ENCODE measurements around the gene KRTAP1-1. TPM values are rescaled to one million over a fixed set of nuclear protein-coding genes. Genes with fewer than 3 reads are reported as not detected.
"Not testable (repeated sequence)": the region's sequence is repeated elsewhere in the genome, so short reads cannot be mapped to it uniquely, and the experiment has no call there.

KRTAP1-1 gene
- polyA plus RNA-seq (2013, experiment 1 of 2): not detected
- not detected for polyA plus RNA-seq (2013, experiment 2 of 2)

GRCh38 chr17:41040783-41041571 is at the start of gene KRTAP1-1:
KRTAP1-1 (minus strand) TSS chr17:41041450; CDS start chr17:41041397, 53 bp downstream.
- H3K9ac ChIP-seq (ENCODE audit: low read depth, low read length); H3K9me3 ChIP-seq (ENCODE audit: insufficient read depth, low read depth, low read length); H3K27ac ChIP-seq (ENCODE audit: low read depth, low read length); H3K27me3 ChIP-seq (ENCODE audit: insufficient read depth, low read length); H3K36me3 ChIP-seq (ENCODE audit: insufficient read depth, low read length); H3K4me3 ChIP-seq (ENCODE audit: low read length): not testable (repeated sequence)
- peaks cover 23% of the 10 kb centered on the region for H3K4me1 ChIP-seq (ENCODE audit: insufficient read depth, low read length)
- WGBS: 92% methylated on average over 11 of the region's 14 CpGs

- WGBS: 79% methylated on average over 3 of the region's 4 CpGs
- not testable (repeated sequence) for H3K9ac ChIP-seq (ENCODE audit: low read depth, low read length); H3K4me1 ChIP-seq (ENCODE audit: insufficient read depth, low read length); H3K36me3 ChIP-seq (ENCODE audit: insufficient read depth, low read length); H3K4me3 ChIP-seq (ENCODE audit: low read length); H3K27me3 ChIP-seq (ENCODE audit: insufficient read depth, low read length); H3K27ac ChIP-seq (ENCODE audit: low read depth, low read length)
- peaks cover 22% of the 10 kb centered on the region; the same call in 1 of the 2 replicates for H3K9me3 ChIP-seq (ENCODE audit: insufficient read depth, low read depth, low read length)
Observed at GRCh38 chr17:41088760-41089352, 47.6 kb upstream of the KRTAP1-1 start.

GRCh38 chr17:41084100-41084856 is 43.0 kb upstream of the KRTAP1-1 start, which contains the start of gene KRTAP4-7:
KRTAP4-7 (plus strand) TSS chr17:41084150; CDS start chr17:41084207, 57 bp downstream.
- H3K9me3 ChIP-seq (ENCODE audit: insufficient read depth, low read depth, low read length); H3K4me3 ChIP-seq (ENCODE audit: low read length); H3K9ac ChIP-seq (ENCODE audit: low read depth, low read length); H3K36me3 ChIP-seq (ENCODE audit: insufficient read depth, low read length); H3K4me1 ChIP-seq (ENCODE audit: insufficient read depth, low read length); H3K27me3 ChIP-seq (ENCODE audit: insufficient read depth, low read length); H3K27ac ChIP-seq (ENCODE audit: low read depth, low read length): not testable (repeated sequence)
- 91% methylated on average over 13 of the region's 14 CpGs for WGBS

DNA sequence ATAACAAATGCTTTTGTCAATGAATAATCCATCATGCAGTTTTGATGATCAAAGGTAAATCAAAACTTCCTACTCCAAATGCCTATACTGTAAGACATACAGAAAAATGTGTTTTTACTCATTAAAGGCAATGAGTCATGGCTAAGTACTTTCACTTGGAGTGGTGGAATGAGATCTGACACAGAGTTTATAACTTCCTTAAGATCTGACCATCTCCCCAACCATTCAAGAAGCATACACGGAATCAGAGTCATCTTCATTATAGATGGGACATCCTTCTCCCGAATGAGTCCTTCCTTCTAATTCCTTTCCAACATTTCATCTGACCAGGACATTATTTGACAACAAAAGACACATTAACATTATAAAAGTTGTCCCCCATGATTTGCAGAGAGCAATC is 42.2 kb upstream of the KRTAP1-1 start:
- 80% methylated on average over 2 of the region's 2 CpGs for WGBS
- not testable (repeated sequence) for H3K9me3 ChIP-seq (ENCODE audit: insufficient read depth, low read depth, low read length); H3K27ac ChIP-seq (ENCODE audit: low read depth, low read length); H3K36me3 ChIP-seq (ENCODE audit: insufficient read depth, low read length); H3K9ac ChIP-seq (ENCODE audit: low read depth, low read length); H3K4me3 ChIP-seq (ENCODE audit: low read length); H3K27me3 ChIP-seq (ENCODE audit: insufficient read depth, low read length); H3K4me1 ChIP-seq (ENCODE audit: insufficient read depth, low read length)

- no peaks in the 10 kb centered on the region for H3K4me1 ChIP-seq (ENCODE audit: insufficient read depth, low read length)
- no peak overlapping the region for H3K27ac ChIP-seq (ENCODE audit: low read depth, low read length)
- H3K9me3 ChIP-seq (ENCODE audit: insufficient read depth, low read depth, low read length): no peaks in the 10 kb centered on the region
- no peak overlapping the region for H3K4me3 ChIP-seq (ENCODE audit: low read length)
- no peaks in the 10 kb centered on the region for H3K36me3 ChIP-seq (ENCODE audit: insufficient read depth, low read length)
- no peak overlapping the region for H3K9ac ChIP-seq (ENCODE audit: low read depth, low read length)
- 90% methylated on average over 4 of the region's 4 CpGs for whole genome bisulfite sequencing
- no peaks in the 10 kb centered on the region for H3K27me3 ChIP-seq (ENCODE audit: insufficient read depth, low read length)
Observed at GRCh38 chr17:41082626-41083025, 41.4 kb upstream of the KRTAP1-1 start.

DNA sequence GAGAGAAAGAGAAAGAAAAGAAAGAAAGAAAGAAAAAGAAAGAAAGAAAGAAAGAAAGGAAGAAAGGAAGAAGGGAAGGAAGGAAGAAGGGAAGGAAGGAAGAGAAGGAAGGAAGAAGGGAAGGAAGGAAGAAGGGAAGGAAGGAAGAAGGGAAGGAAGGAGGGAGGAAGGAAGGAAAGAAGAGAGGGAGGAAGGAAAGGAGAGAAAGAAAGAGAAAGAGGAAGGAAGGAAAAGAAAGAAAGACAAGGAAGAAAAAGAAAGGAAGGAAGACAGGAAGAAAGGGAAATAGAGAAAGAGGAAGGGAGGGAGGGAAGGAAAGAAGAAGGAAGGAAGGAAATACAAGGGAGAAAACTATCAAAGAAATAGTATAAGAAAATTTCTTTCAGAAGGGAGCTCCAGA is 35.5 kb upstream of the KRTAP1-1 start:
- Histone ChIP-seq H3K9ac (ENCODE audit: low read depth, low read length) (no peak overlapping the region), H3K9me3 (ENCODE audit: insufficient read depth, low read depth, low read length) (no peaks in the 10 kb centered on the region), H3K36me3 (ENCODE audit: insufficient read depth, low read length) (no peaks in the 10 kb centered on the region), H3K4me3 (ENCODE audit: low read length) (no peak overlapping the region), H3K27me3 (ENCODE audit: insufficient read depth, low read length) (no peaks in the 10 kb centered on the region), H3K27ac (ENCODE audit: low read depth, low read length) (no peak overlapping the region), H3K4me1 (ENCODE audit: insufficient read depth, low read length) (no peaks in the 10 kb centered on the region)

DNA sequence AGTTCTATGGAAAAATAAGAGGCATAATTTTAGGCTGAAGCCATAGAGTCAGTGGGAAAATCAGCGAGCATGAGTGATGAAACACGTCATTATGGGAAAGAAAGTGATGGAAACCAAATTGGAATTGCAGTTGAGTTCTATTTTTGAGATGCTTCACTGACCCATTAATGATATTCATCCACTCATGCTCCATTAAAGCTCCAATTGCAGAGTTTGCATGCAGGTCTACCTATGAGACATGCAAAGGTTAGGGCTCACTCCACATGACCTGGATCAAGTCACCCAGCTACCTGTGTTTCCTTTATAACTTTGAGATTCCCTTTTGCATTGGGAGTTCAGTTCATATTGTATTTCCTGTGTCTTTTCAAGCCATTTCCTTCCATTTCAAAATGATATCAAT is 32.4 kb upstream of the KRTAP1-1 start:
- Histone ChIP-seq H3K36me3 (ENCODE audit: insufficient read depth, low read length) (no peaks in the 10 kb centered on the region), H3K4me3 (ENCODE audit: low read length) (no peak overlapping the region), H3K9ac (ENCODE audit: low read depth, low read length) (no peak overlapping the region), H3K27me3 (ENCODE audit: insufficient read depth, low read length) (no peaks in the 10 kb centered on the region), H3K4me1 (ENCODE audit: insufficient read depth, low read length) (no peaks in the 10 kb centered on the region), H3K9me3 (ENCODE audit: insufficient read depth, low read depth, low read length) (no peaks in the 10 kb centered on the region), H3K27ac (ENCODE audit: low read depth, low read length) (no peak overlapping the region)
- WGBS: 92% methylated on average over 2 of the region's 2 CpGs

DNA sequence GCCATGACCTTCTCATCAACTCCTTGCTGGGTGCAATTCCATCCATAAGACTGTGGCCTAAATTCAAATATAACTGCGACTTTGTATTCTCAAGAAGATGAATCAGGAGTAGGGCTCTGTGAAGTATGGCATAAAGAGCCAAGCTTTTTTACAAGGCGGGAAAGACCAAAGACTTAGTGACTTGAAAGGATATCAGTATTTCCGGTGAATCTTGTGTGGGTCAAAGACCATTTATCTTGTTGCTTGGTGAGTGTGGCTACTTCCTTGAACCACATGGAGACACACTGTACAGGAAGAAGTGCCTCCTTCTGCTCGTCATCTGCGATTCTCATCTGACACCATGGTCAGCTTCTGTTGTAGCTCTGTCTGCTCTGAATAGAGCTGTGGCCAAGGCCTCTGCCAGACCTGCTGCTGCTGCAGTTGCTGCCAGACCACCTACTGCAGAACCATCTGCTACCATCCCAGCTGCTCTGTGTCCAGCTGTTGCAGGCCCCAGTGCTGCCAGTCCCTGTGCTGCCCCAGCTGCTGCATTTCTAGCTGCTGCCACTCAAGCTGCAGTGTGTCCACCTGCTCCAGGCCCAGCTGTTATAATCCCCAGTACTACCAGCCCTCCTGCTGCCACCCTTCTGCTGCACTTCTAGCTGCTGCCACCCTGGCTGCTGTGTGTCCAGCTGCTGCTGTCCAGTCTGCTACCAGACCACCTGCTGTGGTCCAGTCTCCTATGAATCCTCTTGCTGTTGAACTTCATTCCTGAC is 30.5 kb upstream of the KRTAP1-1 start:
- Histone ChIP-seq H3K4me3 (ENCODE audit: low read length) (no peak overlapping the region), H3K27me3 (ENCODE audit: insufficient read depth, low read length) (no peaks in the 10 kb centered on the region), H3K9me3 (ENCODE audit: insufficient read depth, low read depth, low read length) (no peaks in the 10 kb centered on the region), H3K9ac (ENCODE audit: low read depth, low read length) (no peak overlapping the region), H3K4me1 (ENCODE audit: insufficient read depth, low read length) (no peaks in the 10 kb centered on the region), H3K36me3 (ENCODE audit: insufficient read depth, low read length) (no peaks in the 10 kb centered on the region), H3K27ac (ENCODE audit: low read depth, low read length) (no peak overlapping the region)
- WGBS: 94% methylated on average over 5 of the region's 5 CpGs

DNA sequence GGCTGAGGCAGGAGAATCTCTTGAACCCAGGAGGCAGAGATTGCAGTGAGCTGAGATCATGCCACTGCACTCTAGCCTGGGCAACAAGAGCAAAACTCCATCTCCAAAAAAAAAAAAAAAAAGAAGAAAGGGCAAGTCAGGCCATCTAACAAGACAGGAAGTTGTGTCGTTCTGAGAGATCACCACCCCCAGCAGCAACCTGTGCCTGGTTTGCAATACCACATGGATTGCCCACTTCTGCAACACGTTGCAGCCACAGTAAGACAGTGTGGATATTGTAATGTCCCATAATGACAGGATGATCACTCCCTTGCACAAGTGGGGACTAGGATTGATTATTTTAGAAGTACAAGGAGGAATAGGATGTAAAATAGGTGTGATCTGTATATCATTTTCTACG is 27.8 kb upstream of the KRTAP1-1 start:
- Histone ChIP-seq H3K27ac (ENCODE audit: low read depth, low read length) (no peak overlapping the region), H3K4me1 (ENCODE audit: insufficient read depth, low read length) (no peaks in the 10 kb centered on the region), H3K36me3 (ENCODE audit: insufficient read depth, low read length) (no peaks in the 10 kb centered on the region), H3K4me3 (ENCODE audit: low read length) (no peak overlapping the region), H3K9ac (ENCODE audit: low read depth, low read length) (no peak overlapping the region), H3K27me3 (ENCODE audit: insufficient read depth, low read length) (no peaks in the 10 kb centered on the region), H3K9me3 (ENCODE audit: insufficient read depth, low read depth, low read length) (no peaks in the 10 kb centered on the region)
- 95% methylated on average over 3 of the region's 3 CpGs for WGBS

DNA sequence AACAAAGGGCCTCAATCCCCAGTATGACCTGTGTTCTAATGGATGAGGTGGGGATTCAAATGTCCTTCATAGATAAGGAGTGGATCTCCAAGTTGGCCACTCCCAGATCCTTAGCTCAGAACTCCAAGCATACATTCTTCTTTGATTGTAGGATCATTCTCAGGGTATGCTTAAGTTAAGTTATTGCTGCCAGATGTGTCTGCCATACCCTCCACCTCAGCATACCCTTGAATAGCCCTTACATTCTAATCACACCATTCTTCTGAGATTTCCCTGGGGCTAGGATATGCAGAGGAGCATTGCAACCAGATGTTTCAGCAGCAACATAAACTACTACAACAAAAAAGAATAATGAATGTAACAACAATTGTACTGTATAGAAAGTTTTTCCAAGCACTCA is 26.0 kb upstream of the KRTAP1-1 start:
- Histone ChIP-seq H3K36me3 (ENCODE audit: insufficient read depth, low read length) (no peaks in the 10 kb centered on the region), H3K9ac (ENCODE audit: low read depth, low read length) (no peak overlapping the region), H3K4me1 (ENCODE audit: insufficient read depth, low read length) (no peaks in the 10 kb centered on the region)

More for the DNA sequence above, 26.0 kb upstream of the KRTAP1-1 start:
- Histone ChIP-seq H3K27me3 (ENCODE audit: insufficient read depth, low read length) (no peaks in the 10 kb centered on the region), H3K4me3 (ENCODE audit: low read length) (no peak overlapping the region), H3K27ac (ENCODE audit: low read depth, low read length) (no peak overlapping the region), H3K9me3 (ENCODE audit: insufficient read depth, low read depth, low read length) (no peaks in the 10 kb centered on the region)
